ENCODE results near the gene SLC49A3. TPM values are rescaled to one million over a fixed set of nuclear protein-coding genes. Genes with fewer than 3 reads are reported as not detected.
"Not testable (repeated sequence)": the region's sequence is repeated elsewhere in the genome, so short reads cannot be mapped to it uniquely, and the experiment has no call there.

Gene SLC49A3
- total RNA-seq, 1 experiment from 2014 or later: 0.49 TPM

DNA sequence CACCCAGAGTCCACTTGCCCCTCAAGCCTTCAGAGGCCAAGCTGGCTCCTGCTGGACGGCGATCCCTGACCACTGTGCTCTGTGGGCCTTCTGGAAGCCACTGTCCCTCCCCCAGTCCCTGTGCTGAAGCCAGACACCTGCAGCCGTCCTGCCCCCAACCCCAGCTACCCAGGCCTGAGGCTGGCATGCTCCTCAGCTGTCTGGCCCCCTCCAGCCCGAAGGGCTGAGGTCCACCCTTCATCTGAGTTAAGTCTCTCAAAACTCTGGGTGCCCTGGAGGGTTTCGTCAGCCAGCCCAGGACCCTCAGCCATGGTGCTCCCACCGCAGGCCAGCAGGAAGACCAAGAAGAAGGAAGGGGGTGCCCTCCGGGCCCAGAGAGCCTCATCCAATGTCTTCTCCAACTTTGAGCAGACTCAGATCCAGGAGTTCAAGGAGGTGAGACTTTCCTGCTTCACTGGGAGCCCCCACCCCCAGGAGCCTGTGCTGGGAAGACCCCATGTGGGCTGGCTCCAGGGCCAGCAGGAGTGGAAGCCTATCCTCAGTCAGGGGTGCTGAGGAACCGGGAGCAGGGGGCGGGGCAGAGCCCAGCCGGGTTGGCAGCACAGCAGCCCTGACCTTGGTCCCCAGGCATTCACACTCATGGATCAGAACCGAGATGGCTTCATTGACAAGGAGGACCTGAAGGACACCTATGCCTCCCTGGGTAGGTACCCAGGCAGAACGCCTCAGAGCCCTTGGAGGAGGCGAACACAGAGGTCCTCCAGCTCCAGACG, 10.4 kb downstream of the SLC49A3 start:
- H3K4me3 ChIP-seq: no peak overlapping the region
- no peak for DNase-seq
- no peaks in the 10 kb centered on the region for H3K27me3 ChIP-seq
- no peaks in the 10 kb centered on the region for H3K36me3 ChIP-seq
- H3K9me3 ChIP-seq: no peaks in the 10 kb centered on the region

DNA sequence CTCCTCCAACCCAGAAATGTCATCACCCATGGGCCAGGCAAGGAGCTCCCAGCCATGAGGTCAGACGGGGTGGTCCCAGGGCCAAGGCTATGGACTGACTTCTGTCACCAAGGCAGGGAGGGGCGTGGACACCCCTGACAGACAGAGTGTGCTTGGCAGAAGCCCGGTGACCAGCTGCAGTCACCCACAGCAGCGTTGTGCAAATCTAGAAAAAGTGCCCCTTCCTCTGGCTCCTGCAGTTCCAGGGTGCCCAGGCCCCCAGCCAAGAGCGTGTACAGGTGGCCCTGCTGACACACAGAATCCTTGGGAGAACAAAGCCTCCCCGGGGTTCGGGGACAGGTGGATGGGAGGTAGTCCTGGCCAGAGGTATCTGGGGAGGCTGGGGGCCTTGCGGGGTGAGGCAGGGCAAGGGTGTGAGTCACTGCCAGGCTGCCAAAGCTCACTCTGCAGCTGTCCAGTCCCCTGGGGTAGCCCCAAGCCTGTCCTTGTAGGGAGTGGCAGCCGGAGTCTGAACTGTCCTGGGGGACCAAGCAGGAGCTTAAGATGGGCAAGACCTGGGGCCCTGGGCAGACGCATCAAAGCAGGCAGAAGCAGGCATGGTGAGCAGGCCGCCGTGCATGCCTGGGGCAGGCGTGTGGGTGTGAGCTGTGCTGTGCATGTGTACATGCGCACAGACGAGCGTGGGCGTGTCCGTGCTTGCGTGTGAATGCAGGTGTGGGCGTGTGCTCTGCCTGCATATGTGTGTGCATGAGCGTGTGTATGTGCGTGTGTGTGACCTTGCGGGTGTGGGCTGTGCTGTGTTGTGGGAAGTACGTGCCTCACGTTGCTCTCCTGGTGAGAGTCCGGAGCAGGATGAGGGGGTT, 11.3 kb downstream of the SLC49A3 start:
- Histone ChIP-seq H3K27me3 (no peaks in the 10 kb centered on the region), H3K36me3 (peaks cover 6% of the 10 kb centered on the region), H3K9me3 (no peaks in the 10 kb centered on the region), H3K4me3 (no peak overlapping the region)
- DNase-seq: no peak

DNA sequence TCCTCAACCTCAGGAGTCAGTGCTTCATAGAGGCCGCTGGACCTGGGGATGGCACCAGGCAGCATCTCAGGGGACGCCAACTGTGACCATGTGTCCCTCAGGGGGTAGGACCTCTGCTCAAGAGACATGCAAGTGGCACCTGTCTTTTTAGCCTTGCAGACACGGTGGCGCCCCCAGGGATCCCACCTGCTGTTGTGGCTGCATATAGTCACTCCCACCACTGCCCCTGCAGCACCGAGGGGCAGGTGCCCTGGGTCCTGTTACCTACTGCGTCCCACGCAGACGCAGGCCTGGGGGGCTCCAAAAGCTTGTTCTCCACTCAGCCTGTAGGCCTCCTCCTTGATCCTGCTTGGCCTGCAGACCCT, 12.1 kb downstream of the SLC49A3 start:
- Histone ChIP-seq H3K9me3 (no peaks in the 10 kb centered on the region), H3K27me3 (no peaks in the 10 kb centered on the region), H3K36me3 (peaks cover 12% of the 10 kb centered on the region), H3K4me3 (no peak overlapping the region)
- no peak for DNase-seq

GRCh38 chr4:675980-676870, 12.7 kb downstream of the SLC49A3 start:
- H3K4me3 ChIP-seq: no peak overlapping the region
- peaks cover 18% of the 10 kb centered on the region for H3K36me3 ChIP-seq
- no peaks in the 10 kb centered on the region for H3K27me3 ChIP-seq
- DNase-seq: no peak
- H3K9me3 ChIP-seq: no peaks in the 10 kb centered on the region

- Histone ChIP-seq H3K36me3 (peaks cover 21% of the 10 kb centered on the region), H3K4me3 (peak overlapping the region; percentile 76), H3K9me3 (no peaks in the 10 kb centered on the region), H3K27me3 (no peaks in the 10 kb centered on the region)
- DNase-seq: no peak
Measured at GRCh38 chr4:675036-675882, 13.7 kb downstream of the SLC49A3 start.

GRCh38 chr4:674172-675035, 14.5 kb downstream of the SLC49A3 start, which contains the start of the genes ATP5ME and MYL5:
ATP5ME (minus strand) TSS chr4:674276; CDS start chr4:674247, 29 bp downstream.
MYL5 (plus strand) TSS chr4:674542; CDS start chr4:678027, 3,485 bp downstream.
- no peaks in the 10 kb centered on the region for H3K27me3 ChIP-seq
- peak; percentile 90 for DNase-seq
- H3K36me3 ChIP-seq: peaks cover 21% of the 10 kb centered on the region
- H3K4me3 ChIP-seq: peak within 1 kb of the TSS; percentile 76
- H3K9me3 ChIP-seq: no peaks in the 10 kb centered on the region

- peak; percentile 38 for DNase-seq
- no peaks in the 10 kb centered on the region for H3K9me3 ChIP-seq
- peaks cover 21% of the 10 kb centered on the region for H3K36me3 ChIP-seq
- peak overlapping the region; percentile 76 for H3K4me3 ChIP-seq
- H3K27me3 ChIP-seq: no peaks in the 10 kb centered on the region
Measured at GRCh38 chr4:673349-674091, 15.4 kb downstream of the SLC49A3 start.

- Histone ChIP-seq H3K36me3 (peaks cover 21% of the 10 kb centered on the region), H3K4me3 (no peak overlapping the region), H3K9me3 (no peaks in the 10 kb centered on the region), H3K27me3 (no peaks in the 10 kb centered on the region)
- no peak for DNase-seq
Measured at GRCh38 chr4:671769-672168, 17.2 kb downstream of the SLC49A3 start.

GRCh38 chr4:669806-670559, 19.0 kb downstream of the SLC49A3 start:
- not testable (repeated sequence) for H3K9me3 ChIP-seq, H3K27me3 ChIP-seq, DNase-seq, H3K4me3 ChIP-seq
- H3K36me3 ChIP-seq: peaks cover 21% of the 10 kb centered on the region

- peaks cover 20% of the 10 kb centered on the region for H3K36me3 ChIP-seq
Measured at GRCh38 chr4:668219-668618, 20.7 kb downstream of the SLC49A3 start.

GRCh38 chr4:667545-667925, 21.4 kb downstream of the SLC49A3 start:
- Histone ChIP-seq H3K27me3 (no peaks in the 10 kb centered on the region), H3K4me3 (no peak overlapping the region), H3K36me3 (peaks cover 14% of the 10 kb centered on the region), H3K9me3 (no peaks in the 10 kb centered on the region)
- no peak for DNase-seq

More at GRCh38 chr4:668219-668618, 20.7 kb downstream of the SLC49A3 start:
- not testable (repeated sequence) for DNase-seq, H3K9me3 ChIP-seq, H3K27me3 ChIP-seq, H3K4me3 ChIP-seq

GRCh38 chr4:666822-667544, 22.0 kb downstream of the SLC49A3 start:
- DNase-seq: no peak
- Histone ChIP-seq H3K4me3 (no peak overlapping the region), H3K36me3 (peaks cover 10% of the 10 kb centered on the region; the same call in 1 of the 2 replicates), H3K27me3 (no peaks in the 10 kb centered on the region), H3K9me3 (no peaks in the 10 kb centered on the region)

DNA sequence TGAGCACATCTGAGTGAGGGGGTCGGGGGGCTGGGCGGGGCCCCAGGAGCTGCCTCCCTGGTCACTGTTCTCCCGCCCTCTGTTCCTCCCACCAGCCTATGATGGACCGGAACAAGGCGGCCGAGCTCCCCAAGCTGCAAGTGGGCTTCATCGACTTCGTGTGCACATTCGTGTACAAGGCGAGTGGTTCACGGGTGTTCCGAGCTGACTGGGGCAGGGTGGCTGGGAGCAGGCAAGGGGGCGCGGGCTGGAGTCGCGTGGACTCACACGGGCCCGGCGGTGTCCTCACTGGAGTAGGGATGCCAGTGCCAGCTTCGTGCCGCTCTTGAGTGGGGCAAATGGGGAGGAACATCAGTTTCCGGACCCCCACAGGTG, 22.5 kb downstream of the SLC49A3 start:
- no peaks in the 10 kb centered on the region for H3K27me3 ChIP-seq
- H3K36me3 ChIP-seq: peaks cover 5% of the 10 kb centered on the region; the same call in 1 of the 2 replicates

More for the DNA sequence above, 22.5 kb downstream of the SLC49A3 start:
- Histone ChIP-seq H3K4me3 (no peak overlapping the region), H3K9me3 (no peaks in the 10 kb centered on the region)
- no peak for DNase-seq

All from MG63 (cell line).